HG03108 (cell line): ENCODE measurements around the gene KLF9.

Source experiments
- ATAC-seq: cut with Tn5 transposase; IDR thresholded peaks from one replicate; pipeline ENCODE4 v1.9.1; 2021; ENCODE audit warnings: moderate library complexity; ENCODE audit not compliant: unreplicated experiment

The KLF9 gene

DNA sequence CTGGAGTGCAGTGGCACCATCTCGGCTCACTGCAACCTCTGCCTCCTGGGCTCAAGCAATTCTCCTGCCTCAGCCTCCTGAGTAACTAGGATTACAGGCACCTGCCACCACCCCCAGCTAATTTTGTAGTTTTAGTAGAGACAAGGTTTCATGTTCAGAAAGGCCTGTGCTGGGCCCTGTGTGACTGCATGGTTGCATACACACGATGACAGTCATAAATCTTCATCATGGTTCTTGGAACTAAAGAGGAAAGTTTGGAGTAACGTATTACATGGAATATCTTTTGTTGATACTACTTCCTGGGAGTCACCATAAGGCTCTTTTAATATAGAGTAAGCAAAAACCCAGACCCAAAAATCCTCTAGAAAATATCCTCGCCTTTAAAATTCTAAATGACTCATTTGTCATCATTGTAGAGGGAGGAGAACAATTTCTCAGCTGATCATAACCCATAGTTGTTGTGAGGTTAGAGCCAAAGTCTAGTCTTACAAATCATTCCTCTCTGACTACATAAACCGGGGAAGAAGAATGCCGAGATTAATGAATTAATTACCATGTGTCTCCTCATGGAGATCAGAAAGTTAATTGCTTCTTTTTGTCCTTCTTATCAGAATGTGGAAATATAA, 47.0 kb downstream of the KLF9 start:
- no peak for ATAC-seq

- ATAC-seq: no peak
Observed at GRCh38 chr9:70363760-70364159, 50.7 kb downstream of the KLF9 start.

- no peak for ATAC-seq
Observed at GRCh38 chr9:70362952-70363351, 51.5 kb downstream of the KLF9 start.

DNA sequence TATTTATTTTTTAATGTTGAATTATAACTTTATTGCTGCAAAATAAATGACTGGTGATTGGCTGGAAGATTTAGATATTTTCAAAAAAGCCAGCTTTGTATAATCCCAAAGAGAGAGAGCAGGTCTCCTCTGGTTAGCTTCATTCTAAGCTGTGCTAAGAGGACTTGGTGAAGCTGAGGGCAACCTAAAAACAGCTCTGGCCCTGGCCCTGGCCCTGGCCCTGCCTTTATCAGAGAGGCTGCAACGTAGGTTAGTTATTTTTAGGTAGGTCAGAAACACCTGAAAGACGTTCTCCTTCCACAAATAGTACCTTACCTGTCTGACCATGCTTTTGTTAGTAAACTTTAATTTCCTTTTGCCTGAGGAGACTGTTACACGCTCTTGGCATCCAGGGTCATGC, 58.7 kb downstream of the KLF9 start:
- ATAC-seq: no peak

DNA sequence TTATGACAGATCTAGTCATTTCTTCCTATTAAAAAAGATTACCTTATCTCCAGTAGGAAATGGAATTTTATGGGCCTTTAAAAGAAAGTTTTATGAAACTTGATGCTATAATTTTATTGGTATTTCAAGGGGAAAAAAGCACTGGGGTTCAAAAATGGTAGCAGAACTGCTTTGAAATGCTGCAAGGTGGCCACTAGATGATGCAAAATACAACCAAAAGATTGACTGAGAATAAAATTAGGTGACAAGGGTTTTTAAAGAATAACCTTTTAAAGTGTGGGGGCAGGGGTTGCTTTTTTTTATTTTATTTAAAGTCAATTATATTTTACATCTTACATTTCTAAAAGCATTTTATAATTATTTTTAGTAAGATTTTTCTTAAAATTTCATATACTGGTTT, 61.7 kb downstream of the KLF9 start:
- ATAC-seq: no peak

GRCh38 chr9:70352356-70352755, 62.1 kb downstream of the KLF9 start:
- no peak for ATAC-seq

DNA sequence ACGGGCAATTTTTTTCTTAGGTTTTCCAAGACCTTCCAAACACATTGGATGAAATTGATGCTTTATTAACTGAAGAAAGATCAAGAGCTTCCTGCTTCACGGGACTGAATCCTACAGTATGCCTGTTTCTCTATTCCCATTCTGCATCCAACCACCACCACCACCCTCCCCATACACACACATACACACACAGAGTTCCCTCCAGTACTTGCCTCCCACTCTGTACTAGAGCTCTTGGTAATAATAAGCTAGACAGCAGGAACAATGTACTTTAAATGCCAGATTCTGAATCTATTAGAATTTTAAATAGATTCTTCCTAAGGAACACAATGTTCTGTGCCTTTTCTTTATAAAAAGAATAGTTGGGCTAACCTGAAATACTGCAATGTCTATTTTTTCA, 67.4 kb downstream of the KLF9 start:
- no peak for ATAC-seq

- no peak for ATAC-seq
Observed at GRCh38 chr9:70340572-70340971, 73.9 kb downstream of the KLF9 start.
